Measurements from ENCODE around the gene TMTC2.

The TMTC2 gene

GRCh38 chr12:82688596-82688995 lies 1.9 kb downstream of the TMTC2 start:
- DNase-seq (ENCODE audit: low spot score): no peak
- no peak overlapping the region for H3K27ac ChIP-seq
- TF ChIP-seq CTCF (conservative IDR thresholded peaks at IDR 0.05; ENCODE audit: low read depth): no peak
- CTCF ChIA-PET: no interaction called here
- POLR2A ChIA-PET (ENCODE audit: low non-redundant PET): no interaction called here

GRCh38 chr12:82690006-82690405 lies 3.3 kb downstream of the TMTC2 start:
- H3K27ac ChIP-seq: no peak overlapping the region
- POLR2A ChIA-PET (ENCODE audit: low non-redundant PET): no interaction called here
- DNase-seq (ENCODE audit: low spot score): no peak
- no peak for TF ChIP-seq CTCF (conservative IDR thresholded peaks at IDR 0.05; ENCODE audit: low read depth)
- CTCF ChIA-PET: interaction anchor here (0.6 kb wide), 1 partner anchor 165 kb away, joined by 3 read pairs; no protein-coding TSS in a partner anchor

- CTCF ChIA-PET: no interaction called here
- POLR2A ChIA-PET (ENCODE audit: low non-redundant PET): no interaction called here
- TF ChIP-seq CTCF (conservative IDR thresholded peaks at IDR 0.05; ENCODE audit: low read depth): no peak
- H3K27ac ChIP-seq: no peak overlapping the region
- DNase-seq (ENCODE audit: low spot score): no peak
Observed at GRCh38 chr12:82691513-82691912, 4.8 kb downstream of the TMTC2 start.

- POLR2A ChIA-PET (ENCODE audit: low non-redundant PET): no interaction called here
- no peak for DNase-seq (ENCODE audit: low spot score)
- H3K27ac ChIP-seq: no peak overlapping the region
- CTCF ChIA-PET: no interaction called here
- no peak for TF ChIP-seq CTCF (conservative IDR thresholded peaks at IDR 0.05; ENCODE audit: low read depth)
Observed at GRCh38 chr12:82694276-82694675, 7.6 kb downstream of the TMTC2 start.

- CTCF ChIA-PET: no interaction called here
- no peak overlapping the region for H3K27ac ChIP-seq
- TF ChIP-seq CTCF (conservative IDR thresholded peaks at IDR 0.05; ENCODE audit: low read depth): no peak
- DNase-seq (ENCODE audit: low spot score): peak; percentile 9
- POLR2A ChIA-PET (ENCODE audit: low non-redundant PET): no interaction called here
Observed at GRCh38 chr12:82694970-82695369, 8.3 kb downstream of the TMTC2 start.

GRCh38 chr12:82695531-82695930 lies 8.8 kb downstream of the TMTC2 start:
- POLR2A ChIA-PET (ENCODE audit: low non-redundant PET): no interaction called here
- no peak for DNase-seq (ENCODE audit: low spot score)
- CTCF ChIA-PET: no interaction called here
- no peak overlapping the region for H3K27ac ChIP-seq
- TF ChIP-seq CTCF (conservative IDR thresholded peaks at IDR 0.05; ENCODE audit: low read depth): no peak

- no peak overlapping the region for H3K27ac ChIP-seq
- ChIA-PET CTCF (no interaction called here), POLR2A (ENCODE audit: low non-redundant PET) (no interaction called here)
- no peak for DNase-seq (ENCODE audit: low spot score)
- TF ChIP-seq CTCF (conservative IDR thresholded peaks at IDR 0.05; ENCODE audit: low read depth): no peak
Observed at GRCh38 chr12:82696543-82696942, 9.8 kb downstream of the TMTC2 start.

All from RWPE1 (cell line).